ENCODE results near the gene CYP26C1.

DNA sequence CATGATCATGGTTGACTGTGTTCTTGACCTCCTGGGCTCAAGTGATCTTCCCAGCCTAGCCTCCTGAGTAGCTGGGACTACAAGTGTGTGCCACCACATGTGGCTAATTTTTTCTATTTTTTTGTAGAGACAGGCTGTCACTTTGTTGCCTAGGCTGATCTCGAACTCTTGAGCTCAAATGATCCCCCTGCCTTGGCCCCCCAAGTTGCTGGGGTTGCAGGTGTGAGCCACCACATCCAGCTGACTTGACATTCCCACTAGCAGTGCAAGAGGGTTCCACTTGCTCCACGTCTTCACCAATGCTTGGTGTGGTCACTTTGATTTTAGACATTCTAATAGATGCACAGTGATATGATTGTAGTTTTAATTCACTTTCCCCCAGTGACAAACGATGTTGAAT, 38.2 kb downstream of the CYP26C1 start:
- TF ChIP-seq, protein P1, sequence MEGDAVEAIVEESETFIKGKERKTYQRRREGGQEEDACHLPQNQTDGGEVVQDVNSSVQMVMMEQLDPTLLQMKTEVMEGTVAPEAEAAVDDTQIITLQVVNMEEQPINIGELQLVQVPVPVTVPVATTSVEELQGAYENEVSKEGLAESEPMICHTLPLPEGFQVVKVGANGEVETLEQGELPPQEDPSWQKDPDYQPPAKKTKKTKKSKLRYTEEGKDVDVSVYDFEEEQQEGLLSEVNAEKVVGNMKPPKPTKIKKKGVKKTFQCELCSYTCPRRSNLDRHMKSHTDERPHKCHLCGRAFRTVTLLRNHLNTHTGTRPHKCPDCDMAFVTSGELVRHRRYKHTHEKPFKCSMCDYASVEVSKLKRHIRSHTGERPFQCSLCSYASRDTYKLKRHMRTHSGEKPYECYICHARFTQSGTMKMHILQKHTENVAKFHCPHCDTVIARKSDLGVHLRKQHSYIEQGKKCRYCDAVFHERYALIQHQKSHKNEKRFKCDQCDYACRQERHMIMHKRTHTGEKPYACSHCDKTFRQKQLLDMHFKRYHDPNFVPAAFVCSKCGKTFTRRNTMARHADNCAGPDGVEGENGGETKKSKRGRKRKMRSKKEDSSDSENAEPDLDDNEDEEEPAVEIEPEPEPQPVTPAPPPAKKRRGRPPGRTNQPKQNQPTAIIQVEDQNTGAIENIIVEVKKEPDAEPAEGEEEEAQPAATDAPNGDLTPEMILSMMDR (IDR thresholded peaks at IDR 0.05 in 4 of 5, conservative IDR thresholded peaks at IDR 0.05 in 1 of 5): no peak
- TF ChIP-seq POLR2A (IDR thresholded peaks at IDR 0.05): no peak
